WTC11 (cell line): Measurements from ENCODE around the gene RPS6KA5. TPM values are rescaled to one million over a fixed set of nuclear protein-coding genes. Genes with fewer than 3 reads are reported as not detected.

Experiments used
- ARID4B ChIP-seq: sonication (generic); formaldehyde crosslinking; IDR thresholded peaks from 2 replicates; pipeline ENCODE4 v1.8.0; 2023; ENCODE audit warnings: missing genetic modification reagents, mild to moderate bottlenecking, borderline replicate concordance
- ATF1 ChIP-seq: sonication (generic); formaldehyde crosslinking; IDR thresholded peaks from 2 replicates; pipeline ENCODE4 v1.8.1; 2023; ENCODE audit warnings: mild to moderate bottlenecking, moderate library complexity, missing genetic modification reagents
- E2F5 ChIP-seq: sonication (generic); formaldehyde crosslinking; IDR thresholded peaks from 2 replicates; pipeline ENCODE4 v1.8.1; 2022; ENCODE audit warnings: mild to moderate bottlenecking, moderate library complexity, missing genetic modification reagents
- ELF4 ChIP-seq: sonication (generic); formaldehyde crosslinking; IDR thresholded peaks from 2 replicates; pipeline ENCODE4 v1.8.1; 2022; ENCODE audit warnings: low read depth, mild to moderate bottlenecking, moderate library complexity, missing genetic modification reagents
- ERG ChIP-seq: fragments of 250-450 bp; sonication (Bioruptor Pico); IDR thresholded peaks from 2 replicates; pipeline ENCODE4 v1.8.0; 2021; ENCODE audit warnings: mild to moderate bottlenecking
- FOXP4 ChIP-seq: sonication (generic); formaldehyde crosslinking; IDR thresholded peaks from 2 replicates; pipeline ENCODE4 v1.8.0; 2022; ENCODE audit warnings: mild to moderate bottlenecking, missing genetic modification reagents
- GABPB1 ChIP-seq: sonication (generic); formaldehyde crosslinking; IDR thresholded peaks from 2 replicates; pipeline ENCODE4 v1.8.1; 2023; ENCODE audit warnings: mild to moderate bottlenecking, missing genetic modification reagents
- HMGA2 ChIP-seq: fragments of 250-450 bp; sonication (Bioruptor Pico); IDR thresholded peaks from 2 replicates; pipeline ENCODE4 v1.4.0; 2021; ENCODE audit warnings: mild to moderate bottlenecking, moderate library complexity
- IRF1 ChIP-seq: sonication (generic); formaldehyde crosslinking; IDR thresholded peaks from 2 replicates; pipeline ENCODE4 v1.8.0; 2023; ENCODE audit warnings: missing genetic modification reagents
- IRF2 ChIP-seq: sonication (generic); formaldehyde crosslinking; IDR thresholded peaks from 2 replicates; pipeline ENCODE4 v1.8.0; 2022; ENCODE audit warnings: low read depth, missing genetic modification reagents, borderline replicate concordance
- JUN ChIP-seq: sonication (generic); formaldehyde crosslinking; IDR thresholded peaks from 2 replicates; pipeline ENCODE4 v1.8.0; 2023; ENCODE audit warnings: mild to moderate bottlenecking, missing genetic modification reagents
- MXD4 ChIP-seq: fragments of 250-450 bp; sonication (Bioruptor Pico); IDR thresholded peaks from 2 replicates; pipeline ENCODE4 v1.8.0; 2021; ENCODE audit warnings: mild to moderate bottlenecking, moderate library complexity, borderline replicate concordance
- MYBL2 ChIP-seq: sonication (generic); formaldehyde crosslinking; IDR thresholded peaks from 2 replicates; pipeline ENCODE4 v1.8.1; 2023; ENCODE audit warnings: mild to moderate bottlenecking, moderate library complexity, missing genetic modification reagents
- NFE2L1 ChIP-seq: sonication (generic); formaldehyde crosslinking; IDR thresholded peaks from 2 replicates; pipeline ENCODE4 v1.8.1; 2023; ENCODE audit warnings: missing genetic modification reagents
- NR1H2 ChIP-seq: sonication (generic); formaldehyde crosslinking; IDR thresholded peaks from 2 replicates; pipeline ENCODE4 v1.9.0; 2021; ENCODE audit warnings: mild to moderate bottlenecking, moderate library complexity, missing genetic modification reagents
- SOX15 ChIP-seq: fragments of 250-450 bp; sonication (Bioruptor Pico); IDR thresholded peaks from 2 replicates; pipeline ENCODE4 v1.9.0; 2021; ENCODE audit warnings: mild to moderate bottlenecking
- STAT6 ChIP-seq: sonication (generic); formaldehyde crosslinking; conservative IDR thresholded peaks from 2 replicates; pipeline ENCODE4 v1.8.1; 2023; ENCODE audit warnings: mild to moderate bottlenecking, low read depth, missing genetic modification reagents, moderate library complexity
- TP53 ChIP-seq: sonication (generic); formaldehyde crosslinking; IDR thresholded peaks from 2 replicates; pipeline ENCODE4 v1.8.1; 2023; ENCODE audit warnings: mild to moderate bottlenecking, missing genetic modification reagents
- ZBTB43 ChIP-seq: sonication (generic); formaldehyde crosslinking; IDR thresholded peaks from 2 replicates; pipeline ENCODE4 v1.8.1; 2023; ENCODE audit warnings: mild to moderate bottlenecking, missing genetic modification reagents
- ZNF121 ChIP-seq: sonication (generic); formaldehyde crosslinking; IDR thresholded peaks from 2 replicates; pipeline ENCODE4 v1.8.0; 2023; ENCODE audit warnings: missing genetic modification reagents
- ZNF317 ChIP-seq: sonication (generic); formaldehyde crosslinking; IDR thresholded peaks from 2 replicates; pipeline ENCODE4 v1.8.1; 2023; ENCODE audit warnings: low read depth, mild to moderate bottlenecking, moderate library complexity, missing genetic modification reagents, borderline replicate concordance
- ZNF416 ChIP-seq: fragments of 250-450 bp; sonication (Bioruptor Pico); IDR thresholded peaks from 2 replicates; pipeline ENCODE4 v1.9.0; 2021; ENCODE audit warnings: mild to moderate bottlenecking, inconsistent platforms
- ZNF671 ChIP-seq: fragments of 250-450 bp; sonication (Bioruptor Pico); IDR thresholded peaks from 2 replicates; pipeline ENCODE4 v1.8.0; 2021; ENCODE audit warnings: mild to moderate bottlenecking
- total RNA-seq: library from RNA; stranded (reverse); gene quantifications from 3 replicates; pipeline ENCODE4 v1.2.3, GENCODE V29; 2021

The RPS6KA5 gene
- total RNA-seq, 1 experiment from 2014 or later: 5.2 TPM

- TF ChIP-seq IRF2 (CRISPR knock-in tag): no peak
- TF ChIP-seq MXD4 (CRISPR knock-in tag): no peak
- TF ChIP-seq ELF4: no peak
- peak; percentile 69 for TF ChIP-seq ZNF317
- peak; percentile 85; the same call in 1 of the 2 replicates for TF ChIP-seq ARID4B (CRISPR knock-in tag)
- no peak for TF ChIP-seq ZNF416 (CRISPR knock-in tag)
- TF ChIP-seq FOXP4 (CRISPR knock-in tag): 0 out of 2 replicates have a peak, but pooled peaks have one; percentile 39
- no peak for TF ChIP-seq ZBTB43 (CRISPR knock-in tag)
- TF ChIP-seq TP53 (CRISPR knock-in tag): no peak
- TF ChIP-seq STAT6 (CRISPR knock-in tag): no peak
- TF ChIP-seq GABPB1 (CRISPR knock-in tag): peak; percentile 46; the same call in 1 of the 2 replicates
- no peak for TF ChIP-seq ERG (CRISPR knock-in tag)
- TF ChIP-seq ZNF121 (CRISPR knock-in tag): no peak
- no peak for TF ChIP-seq HMGA2 (CRISPR knock-in tag)
- 0 out of 2 replicates have a peak, but pooled peaks have one; percentile 44 for TF ChIP-seq MYBL2
- TF ChIP-seq ATF1 (CRISPR knock-in tag): no peak
- 0 out of 2 replicates have a peak, but pooled peaks have one; percentile 44 for TF ChIP-seq JUN (CRISPR knock-in tag)
- TF ChIP-seq E2F5 (CRISPR knock-in tag): peak; percentile 98
- TF ChIP-seq NFE2L1: peak; percentile 73; the same call in 1 of the 2 replicates
- no peak for TF ChIP-seq ZNF671 (CRISPR knock-in tag)
- TF ChIP-seq IRF1 (CRISPR knock-in tag): no peak
- TF ChIP-seq SOX15: no peak
- no peak for TF ChIP-seq NR1H2 (CRISPR knock-in tag)
Observed at GRCh38 chr14:90827919-90828610, 232.4 kb downstream of the RPS6KA5 start (continued).
